ENCODE data around the gene ZFP36L2.

The ZFP36L2 gene

GRCh38 chr2:43222475-43223309 lies 3.7 kb downstream of the ZFP36L2 start:
- no peak for DNase-seq (ENCODE audit: low read depth)

- no peak for DNase-seq (ENCODE audit: low read depth)
Observed at GRCh38 chr2:43221763-43222474, 4.5 kb downstream of the ZFP36L2 start.

- DNase-seq (ENCODE audit: low read depth): no peak
Observed at GRCh38 chr2:43221124-43221762, 5.2 kb downstream of the ZFP36L2 start.

- no peak for DNase-seq (ENCODE audit: low read depth)
Observed at GRCh38 chr2:43220760-43221123, 5.7 kb downstream of the ZFP36L2 start.

DNA sequence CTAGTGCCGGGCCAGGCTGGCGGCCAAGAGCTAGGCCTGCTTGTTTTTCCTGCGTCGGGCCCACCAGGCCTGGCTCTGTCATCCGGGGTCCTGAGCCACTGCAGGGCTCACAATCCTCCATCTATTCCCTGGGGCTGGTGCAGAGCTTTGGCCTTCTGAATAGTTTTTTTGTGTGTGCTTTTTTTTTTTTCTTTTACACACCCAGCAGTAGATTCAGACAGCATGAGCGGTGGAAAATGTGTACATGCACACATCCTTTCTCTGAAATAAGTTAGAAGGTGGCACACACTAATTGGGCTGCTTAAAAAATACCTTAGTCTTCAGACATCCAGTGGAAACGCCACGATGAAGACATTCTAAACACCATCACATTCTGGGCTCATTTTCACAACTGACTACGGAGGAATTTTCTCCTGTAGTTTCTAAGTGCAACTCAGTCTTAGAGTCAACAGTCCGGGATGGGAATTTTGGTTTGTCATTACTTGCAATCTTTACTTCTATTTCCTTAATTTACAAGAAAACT lies 6.1 kb downstream of the ZFP36L2 start:
- DNase-seq (ENCODE audit: low read depth): no peak

GRCh38 chr2:43219383-43220228 lies 6.8 kb downstream of the ZFP36L2 start:
- peak; percentile 49 for DNase-seq (ENCODE audit: low read depth)

DNA sequence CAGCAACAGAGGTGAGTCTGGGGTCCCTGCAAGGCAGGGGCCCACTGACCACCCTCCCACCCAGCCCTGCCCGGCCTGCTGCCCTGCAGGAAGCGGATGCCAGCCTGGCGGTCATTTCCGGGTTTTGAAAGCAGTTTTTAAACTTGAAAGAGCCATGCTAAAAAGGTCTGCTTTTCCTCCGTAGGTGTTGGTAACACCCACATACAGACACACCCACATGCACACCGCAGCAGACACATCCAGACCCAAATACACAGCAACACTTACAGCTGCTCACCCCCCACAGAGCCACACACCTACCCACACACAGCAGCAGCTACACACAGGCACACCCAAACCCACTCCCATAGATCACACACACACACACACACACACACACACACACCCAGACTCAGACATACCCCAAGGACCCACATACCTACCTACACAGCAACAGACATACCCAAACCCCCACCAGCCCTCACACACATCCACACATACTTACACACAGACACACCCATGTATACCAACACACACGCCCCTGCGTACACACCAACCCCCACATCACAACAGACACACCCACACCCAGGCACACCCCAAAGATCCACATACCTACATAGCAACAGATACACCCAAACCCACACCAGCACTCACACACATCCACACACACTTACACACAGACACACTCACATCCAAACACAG lies 7.6 kb downstream of the ZFP36L2 start:
- DNase-seq (ENCODE audit: low read depth): peak; percentile 53

- DNase-seq (ENCODE audit: low read depth): no peak
Observed at GRCh38 chr2:43218155-43218701, 8.2 kb downstream of the ZFP36L2 start.

DNA sequence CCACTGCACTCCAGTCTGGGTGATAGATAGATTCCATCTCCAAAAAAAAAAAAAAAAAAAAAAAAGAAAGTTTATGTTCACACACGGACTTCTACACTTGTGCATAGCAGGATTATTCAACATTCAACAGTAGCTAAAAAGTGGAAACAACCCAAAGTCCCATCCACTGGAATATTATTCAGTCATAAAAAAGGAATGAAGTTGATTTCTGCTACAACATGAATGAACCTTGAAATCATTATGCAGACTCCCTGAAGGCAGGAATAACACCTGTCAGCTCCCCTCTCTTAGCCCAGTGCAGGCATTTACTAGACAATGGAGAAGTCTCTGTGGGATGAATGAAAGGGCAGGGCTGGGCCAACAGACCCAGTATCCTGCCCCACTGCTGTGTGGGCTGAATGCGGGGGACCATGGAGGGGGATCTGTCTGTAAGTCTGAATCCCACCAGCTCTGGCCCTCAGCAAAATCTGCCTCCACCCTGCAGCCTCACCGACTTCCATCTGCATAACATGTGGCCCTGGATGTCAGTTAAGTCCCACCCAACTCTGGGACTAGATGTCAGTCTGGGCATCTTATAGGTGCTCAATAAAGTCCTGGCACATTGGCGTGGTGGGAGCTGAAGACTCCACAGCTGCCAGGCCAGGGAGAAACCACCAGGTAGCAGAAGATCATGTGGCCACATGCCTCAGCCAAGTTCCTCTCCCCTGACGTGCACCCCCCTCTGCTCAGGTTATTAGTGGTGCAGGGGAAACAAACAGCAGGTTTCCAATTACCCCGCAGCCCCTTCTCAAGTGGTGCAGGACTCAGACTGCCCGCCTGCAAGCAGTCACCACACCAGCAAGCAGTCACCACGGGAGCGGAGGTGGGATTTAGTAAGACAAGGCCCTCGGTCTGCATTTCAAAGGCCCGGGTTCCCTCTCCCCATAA lies 8.9 kb downstream of the ZFP36L2 start:
- DNase-seq (ENCODE audit: low read depth): no peak

DNA sequence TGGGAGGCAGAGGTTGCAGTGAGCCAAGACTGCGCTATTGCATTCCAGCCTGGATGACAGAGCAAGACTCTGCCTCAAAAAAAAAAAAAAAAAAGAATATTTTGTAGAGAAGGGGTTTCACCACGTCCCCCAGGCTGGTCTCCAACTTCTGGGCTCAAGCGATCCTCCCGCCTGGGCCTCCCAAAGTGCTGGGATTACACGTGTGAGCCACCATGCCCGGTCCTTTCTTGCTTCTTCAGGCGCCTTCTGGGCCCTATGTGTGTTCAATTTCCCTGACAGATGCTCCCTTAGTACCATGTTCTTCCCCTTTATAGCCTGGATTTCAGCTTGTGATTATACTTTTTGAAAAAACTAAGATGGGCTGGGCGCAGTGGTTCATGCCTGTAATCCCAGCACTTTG lies 9.8 kb downstream of the ZFP36L2 start:
- DNase-seq (ENCODE audit: low read depth): no peak

- no peak for DNase-seq (ENCODE audit: low read depth)
Observed at GRCh38 chr2:43215673-43216255, 10.6 kb downstream of the ZFP36L2 start.

GRCh38 chr2:43214253-43214652 lies 12.2 kb downstream of the ZFP36L2 start:
- no peak for DNase-seq (ENCODE audit: low read depth)

GRCh38 chr2:43212931-43213330 lies 13.5 kb downstream of the ZFP36L2 start:
- no peak for DNase-seq (ENCODE audit: low read depth)

DNA sequence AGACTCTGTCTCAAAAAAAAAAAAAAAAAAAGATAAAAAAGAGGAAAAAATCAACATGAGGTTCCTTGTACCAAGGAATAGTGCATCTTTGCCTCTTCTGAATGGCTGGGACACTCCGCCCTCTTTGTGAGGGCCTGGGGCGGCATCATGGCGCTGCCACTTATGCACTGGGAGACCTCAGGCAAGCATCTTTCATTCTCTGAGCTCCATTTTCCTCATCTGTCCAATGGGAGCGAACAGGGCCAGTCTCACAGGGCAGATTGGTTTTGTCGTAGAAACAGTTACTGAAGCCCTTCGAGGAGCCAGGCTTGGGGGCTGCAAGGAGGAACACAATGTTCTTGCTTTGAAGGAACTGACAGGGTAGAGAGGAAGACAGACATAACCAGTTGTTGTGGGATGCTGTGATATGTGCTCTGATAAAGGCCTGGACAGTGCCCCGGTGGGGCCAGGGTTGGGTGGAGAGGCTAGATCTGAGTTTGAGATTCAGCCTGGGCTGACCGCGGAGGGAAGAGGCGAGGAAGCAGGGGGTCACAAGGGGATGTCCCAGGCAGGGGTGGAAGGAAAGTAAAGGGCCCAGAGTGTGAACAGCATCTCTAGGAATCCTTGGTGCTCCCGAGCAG lies 14.1 kb downstream of the ZFP36L2 start:
- DNase-seq (ENCODE audit: low read depth): no peak

DNA sequence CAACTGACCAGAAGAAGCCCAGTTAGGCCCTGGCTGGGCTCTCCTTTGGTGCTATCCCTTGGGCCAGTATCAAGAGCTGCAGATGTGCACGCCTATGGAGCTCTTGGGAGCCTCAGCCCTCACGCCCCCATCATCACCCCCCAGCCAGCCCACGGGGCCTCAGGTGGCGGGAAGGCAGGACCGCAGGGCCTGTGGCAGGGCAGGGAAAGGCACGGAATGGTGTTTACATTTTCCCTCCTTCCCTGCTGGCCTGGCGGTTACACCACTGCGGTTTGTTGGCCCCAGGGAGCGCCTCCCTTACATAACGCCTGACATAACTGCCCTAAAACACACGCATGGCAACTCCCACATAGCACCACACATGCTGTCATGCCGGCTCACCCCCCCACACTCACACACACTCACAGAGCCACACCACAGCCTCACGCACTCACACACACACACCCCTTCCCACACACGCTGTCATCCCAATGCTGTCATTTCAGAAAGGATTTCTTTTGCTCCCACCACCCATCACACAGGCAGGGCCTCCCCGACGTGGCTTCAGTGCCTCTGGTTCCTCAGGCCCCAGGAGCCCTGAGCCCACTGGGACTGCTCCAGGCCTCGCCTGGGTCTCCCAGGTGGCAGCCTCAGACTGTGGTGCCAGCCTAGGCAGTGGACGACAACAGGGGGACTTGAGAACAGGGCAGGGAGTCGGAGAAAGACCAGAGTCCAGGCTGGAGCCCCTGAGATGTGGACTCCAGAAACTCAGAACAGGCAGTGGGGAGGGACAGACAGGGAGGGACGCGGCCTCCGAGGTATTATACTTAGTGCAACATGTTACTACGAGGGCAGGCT lies 15.7 kb downstream of the ZFP36L2 start:
- DNase-seq (ENCODE audit: low read depth): no peak

DNA sequence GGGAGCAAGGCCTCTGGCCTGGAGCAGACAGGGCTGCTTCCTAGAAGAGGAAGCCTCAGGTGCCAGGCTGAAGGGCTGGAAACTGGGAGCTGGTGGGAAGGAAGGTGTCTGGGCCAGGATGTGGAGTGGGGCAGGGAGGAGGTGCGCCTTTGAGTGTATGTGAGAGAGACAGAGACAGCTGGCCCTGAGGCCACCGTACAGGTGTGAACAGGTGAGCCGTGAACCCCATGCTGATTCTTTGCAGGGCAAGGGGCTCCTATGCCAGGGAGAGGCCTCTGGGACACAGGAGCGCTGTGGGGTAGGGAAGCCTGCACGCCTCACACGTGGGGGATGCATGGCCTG lies 16.3 kb downstream of the ZFP36L2 start:
- no peak for DNase-seq (ENCODE audit: low read depth)

DNA sequence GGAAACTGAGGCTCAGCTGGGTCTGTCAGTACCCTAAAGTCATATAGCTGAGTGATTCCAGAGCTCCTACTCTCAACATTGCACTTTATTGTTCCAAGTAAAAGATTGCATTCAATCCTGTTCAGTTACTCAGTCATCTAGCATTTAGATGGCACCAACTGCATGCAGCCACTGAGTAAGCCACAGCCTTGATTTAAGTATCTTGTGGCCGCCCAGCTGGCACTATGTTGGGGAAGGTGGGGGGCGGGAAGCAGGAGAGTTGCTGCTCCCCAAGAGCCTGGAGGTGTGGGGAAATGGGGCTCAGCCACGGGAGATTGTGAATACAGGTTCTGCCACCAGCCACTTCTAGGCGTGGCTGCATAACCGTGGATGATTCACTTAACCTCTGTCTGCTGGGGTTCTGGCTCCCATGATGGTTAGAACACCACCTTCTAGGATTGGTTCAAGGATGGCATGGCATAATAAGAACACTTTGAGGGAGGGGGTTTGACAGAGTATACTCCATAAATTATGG lies 17.1 kb downstream of the ZFP36L2 start:
- no peak for DNase-seq (ENCODE audit: low read depth)
